Measurements from ENCODE around the gene POMT2.

The POMT2 gene

GRCh38 chr14:77268989-77269600, 51.6 kb downstream of the POMT2 start:
- TF ChIP-seq CTCF (IDR thresholded peaks at IDR 0.05; ENCODE audit: low read depth, low read length, missing control alignments): no peak
- DNase-seq: no peak
- Histone ChIP-seq H3K4me3 (ENCODE audit: low read depth, low read length) (no peak overlapping the region), H3K36me3 (replicated peaks) (no peaks in the 10 kb centered on the region), H3K27me3 (replicated peaks) (peaks cover 34% of the 10 kb centered on the region), H3K27ac (no peak overlapping the region)
- in situ Hi-C loops (cut with HindIII; ENCODE audit: low pct_ligation_motif_present, low sequenced_read_pairs): no loop called here

DNA sequence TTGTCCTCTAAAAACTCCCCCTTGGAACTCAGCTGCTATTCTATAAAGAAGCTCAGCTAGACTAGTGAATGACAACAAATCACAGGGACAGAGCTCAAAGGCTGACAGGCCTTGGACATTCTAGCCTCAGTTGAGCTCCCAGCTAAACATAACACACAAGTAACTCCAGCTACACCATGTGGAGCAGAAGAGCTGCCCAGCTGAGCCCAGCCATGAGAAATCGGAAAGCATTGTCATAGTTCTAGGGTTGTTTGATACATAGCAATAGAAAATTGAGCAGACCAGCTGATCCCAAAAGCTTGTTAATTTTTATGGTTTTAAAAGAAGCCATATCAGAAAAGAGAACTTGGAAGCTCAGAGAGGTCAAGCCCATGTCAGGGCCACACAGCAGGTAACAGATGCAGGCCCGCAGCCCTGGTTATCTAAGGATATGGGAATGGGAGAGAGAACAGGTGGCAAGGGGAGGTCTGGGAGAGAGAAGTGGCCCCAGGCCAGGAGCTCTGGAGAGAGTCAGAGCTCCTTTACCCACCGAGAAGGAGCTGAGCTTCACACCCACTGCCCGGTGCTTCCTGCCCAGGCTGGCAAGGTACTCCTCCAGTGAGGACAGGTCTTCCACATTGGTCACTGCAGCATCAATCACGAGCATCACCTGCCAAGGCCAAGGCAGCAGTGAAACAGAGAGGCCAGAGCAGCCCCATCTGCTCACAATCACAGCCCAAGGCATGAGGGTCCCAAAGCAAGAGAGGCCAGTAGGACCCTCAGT, 52.6 kb downstream of the POMT2 start:
- Histone ChIP-seq H3K27ac (no peak overlapping the region), H3K4me3 (ENCODE audit: low read depth, low read length) (no peak overlapping the region), H3K36me3 (replicated peaks) (no peaks in the 10 kb centered on the region), H3K27me3 (replicated peaks) (peaks cover 34% of the 10 kb centered on the region)
- no peak for TF ChIP-seq CTCF (IDR thresholded peaks at IDR 0.05; ENCODE audit: low read depth, low read length, missing control alignments)
- DNase-seq: no peak
- in situ Hi-C loops (cut with HindIII; ENCODE audit: low pct_ligation_motif_present, low sequenced_read_pairs): no loop called here

DNA sequence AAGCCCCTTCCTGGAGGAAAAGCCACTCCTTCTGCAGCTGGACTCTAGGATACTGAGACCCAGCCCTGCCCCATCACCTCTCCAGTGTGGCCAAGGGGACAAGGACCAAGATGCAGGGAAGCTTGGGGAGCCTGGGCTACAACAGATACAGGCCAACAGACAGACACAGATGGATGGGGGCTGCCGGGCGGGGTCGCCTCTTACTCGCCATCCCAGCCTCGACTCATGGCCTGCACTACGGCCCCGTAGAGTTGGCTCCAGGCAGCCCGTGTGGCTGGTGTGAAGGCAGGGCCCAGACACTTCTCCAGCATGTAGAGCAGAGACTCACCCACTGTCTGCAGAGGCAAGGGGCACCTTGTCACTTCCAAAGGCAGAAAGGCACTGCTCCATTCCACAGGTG, 54.3 kb downstream of the POMT2 start:
- TF ChIP-seq CTCF (IDR thresholded peaks at IDR 0.05; ENCODE audit: low read depth, low read length, missing control alignments): no peak
- DNase-seq: no peak
- H3K27ac ChIP-seq: no peak overlapping the region
- peaks cover 31% of the 10 kb centered on the region for H3K27me3 ChIP-seq (replicated peaks)
- H3K36me3 ChIP-seq (replicated peaks): no peaks in the 10 kb centered on the region
- H3K4me3 ChIP-seq (ENCODE audit: low read depth, low read length): no peak overlapping the region
- in situ Hi-C loops (cut with HindIII; ENCODE audit: low pct_ligation_motif_present, low sequenced_read_pairs): no loop called here

DNA sequence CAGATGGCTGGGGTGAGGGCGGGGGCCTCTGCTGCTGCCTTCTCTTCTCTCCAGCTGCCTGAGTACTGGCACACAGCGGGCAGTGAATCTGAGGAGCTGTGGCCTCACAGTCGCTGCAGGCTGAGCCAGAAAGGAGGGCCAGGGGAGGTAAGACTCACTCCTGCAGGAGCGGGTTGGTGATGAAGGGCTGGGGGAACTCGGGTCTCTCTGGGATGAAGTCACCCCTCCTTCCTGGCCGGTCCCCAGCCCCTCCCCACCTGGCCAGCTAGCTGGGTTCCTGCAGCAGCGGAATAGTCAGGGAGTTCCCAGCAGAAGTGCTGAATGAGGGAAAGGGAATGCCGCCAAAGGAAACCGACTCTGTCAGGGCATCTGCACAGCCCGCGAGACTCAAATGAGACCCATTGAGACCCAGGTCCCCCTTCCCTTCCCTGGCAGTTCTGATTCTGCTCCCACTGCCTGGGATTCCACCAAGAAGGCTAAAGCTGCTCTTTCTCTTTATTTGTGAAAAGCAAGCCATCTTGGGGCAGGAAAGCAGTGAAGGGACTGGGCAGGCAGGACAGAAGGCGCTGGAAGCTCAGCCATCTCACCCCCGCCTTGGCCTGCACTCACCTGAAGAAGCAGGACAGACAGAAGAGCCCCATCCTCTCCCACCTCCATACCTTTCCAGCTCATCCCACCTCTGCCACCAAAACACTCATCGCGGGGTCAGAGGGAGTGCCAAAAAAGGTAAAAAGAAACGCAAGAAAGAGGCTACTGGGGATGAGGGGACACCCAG, 54.9 kb downstream of the POMT2 start:
- H3K36me3 ChIP-seq (replicated peaks): no peaks in the 10 kb centered on the region
- peaks cover 25% of the 10 kb centered on the region for H3K27me3 ChIP-seq (replicated peaks)
- TF ChIP-seq CTCF (IDR thresholded peaks at IDR 0.05; ENCODE audit: low read depth, low read length, missing control alignments): no peak
- in situ Hi-C loops (cut with HindIII; ENCODE audit: low pct_ligation_motif_present, low sequenced_read_pairs): no loop called here
- no peak overlapping the region for H3K4me3 ChIP-seq (ENCODE audit: low read depth, low read length)
- no peak overlapping the region for H3K27ac ChIP-seq
- DNase-seq: no peak

DNA sequence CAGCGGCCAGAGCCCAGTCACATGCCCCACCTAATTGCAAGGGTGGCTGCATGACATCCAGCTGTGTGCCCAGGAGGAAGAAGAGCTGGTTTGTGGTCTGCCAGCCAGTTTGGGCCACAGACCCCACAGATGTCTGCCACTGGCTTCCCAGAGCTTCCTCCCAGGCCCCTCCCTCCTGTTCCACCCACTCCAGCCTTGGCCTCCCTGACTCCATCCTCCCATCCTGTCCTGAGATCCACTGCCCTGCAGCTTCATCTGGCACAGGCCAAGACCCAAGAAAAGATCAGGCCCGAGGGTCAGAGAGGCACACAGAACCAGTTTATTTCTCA, 55.5 kb downstream of the POMT2 start:
- in situ Hi-C loops (cut with HindIII; ENCODE audit: low pct_ligation_motif_present, low sequenced_read_pairs): no loop called here
- H3K27me3 ChIP-seq (replicated peaks): peaks cover 19% of the 10 kb centered on the region
- H3K27ac ChIP-seq: no peak overlapping the region
- no peak for DNase-seq
- no peak overlapping the region for H3K4me3 ChIP-seq (ENCODE audit: low read depth, low read length)
- no peaks in the 10 kb centered on the region for H3K36me3 ChIP-seq (replicated peaks)
- no peak for TF ChIP-seq CTCF (IDR thresholded peaks at IDR 0.05; ENCODE audit: low read depth, low read length, missing control alignments)
